Anterior cingulate cortex (tissue), 58 donors: Measurements from ENCODE around the gene HOMER2.
"Not testable (repeated sequence)": the region's sequence is repeated elsewhere in the genome, so short reads cannot be mapped to it uniquely, and the experiment has no call there.

Experiments used
- DNase-seq, 58 donors: peaks; one replicate each; lab custom pipeline; 2025; lab: John Stamatoyannopoulos, UW

The HOMER2 gene

DNA sequence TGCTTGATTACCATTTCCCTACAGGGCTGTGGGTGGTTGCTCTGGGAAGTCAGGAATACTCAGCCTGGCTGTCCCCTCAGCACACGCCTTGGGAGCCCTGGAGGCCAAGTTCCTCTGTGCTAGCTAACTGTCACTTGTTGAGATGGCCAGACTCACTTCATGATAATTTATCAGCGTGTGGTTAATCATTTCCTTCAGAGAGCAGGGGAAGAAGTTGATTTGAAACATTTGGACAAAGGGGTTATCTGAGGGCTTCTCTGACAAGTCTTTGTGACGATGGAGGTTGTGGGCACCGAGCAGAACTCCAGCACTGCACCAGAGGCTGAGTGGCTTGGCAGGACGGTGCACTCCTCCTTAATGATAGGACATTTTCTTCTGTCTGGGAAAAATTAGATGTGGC is 81.2 kb downstream of the HOMER2 start:
- no peak for DNase-seq

DNA sequence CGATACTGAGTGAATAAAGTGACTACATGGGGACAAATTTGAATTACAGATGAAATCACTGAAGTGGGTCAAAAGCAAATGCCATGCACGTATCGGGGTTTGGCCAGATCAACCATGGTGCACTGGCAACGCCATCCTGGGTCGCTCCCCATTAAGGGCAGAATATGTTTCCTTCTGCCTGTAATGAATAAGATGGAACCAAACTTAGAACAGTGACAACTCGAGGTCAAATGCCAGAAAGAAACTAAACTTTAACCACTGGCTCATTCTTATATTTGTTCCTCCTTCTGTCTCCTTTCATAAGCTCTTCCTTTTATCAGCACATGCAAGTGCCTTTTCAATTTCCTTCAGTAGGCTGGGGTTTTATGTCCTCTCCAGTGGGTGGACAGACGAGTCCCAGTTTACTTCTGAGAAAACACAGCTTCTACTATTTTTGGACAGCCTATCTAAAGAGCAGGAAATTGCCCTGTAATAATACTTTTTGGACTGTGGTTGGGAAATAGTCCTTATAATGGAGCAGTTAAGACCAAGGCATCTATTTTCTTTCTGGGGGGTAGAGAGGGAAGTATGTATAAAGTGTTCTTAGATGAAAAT is 81.7 kb downstream of the HOMER2 start:
- no peak for DNase-seq

DNA sequence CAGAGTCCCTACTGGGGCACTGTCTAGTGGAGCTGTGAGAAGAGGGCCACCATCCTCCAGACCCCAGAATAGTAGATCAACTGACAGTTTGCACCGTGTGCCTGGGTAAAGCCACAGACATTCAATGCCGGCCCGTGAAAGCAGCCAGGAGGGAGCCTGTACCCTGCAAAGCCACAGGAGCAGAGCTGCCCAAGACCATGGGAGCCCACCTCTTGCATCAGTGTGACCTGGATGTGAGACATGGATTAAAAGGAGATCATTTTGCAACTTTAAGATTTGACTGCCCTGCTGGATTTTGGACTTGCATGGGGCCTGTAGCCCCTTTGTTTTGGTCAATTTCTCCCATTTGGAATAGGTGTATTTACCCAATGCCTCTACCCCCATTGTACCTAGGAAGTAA is 86.5 kb downstream of the HOMER2 start:
- not testable (repeated sequence) for DNase-seq

DNA sequence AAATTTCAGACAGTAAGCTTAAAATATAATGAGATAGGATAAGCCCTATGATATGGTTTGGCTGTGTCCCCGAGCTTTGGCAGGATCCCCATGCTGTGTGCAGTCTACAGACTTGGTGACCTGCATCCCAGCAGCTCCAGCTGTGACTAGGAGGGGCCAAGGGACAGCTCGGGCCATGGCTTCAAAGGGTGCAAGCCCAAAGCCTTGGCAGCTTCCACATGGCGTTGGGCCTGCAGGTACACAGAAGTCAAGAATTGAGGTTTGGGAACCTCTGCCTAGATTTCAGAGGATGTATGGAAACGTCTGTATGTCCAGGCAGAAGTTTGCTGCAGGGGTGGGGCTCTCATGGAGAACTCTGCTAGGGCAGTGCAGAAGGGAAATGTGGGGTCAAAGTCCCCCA is 86.9 kb downstream of the HOMER2 start:
- DNase-seq, result not testable (repeated sequence)

DNA sequence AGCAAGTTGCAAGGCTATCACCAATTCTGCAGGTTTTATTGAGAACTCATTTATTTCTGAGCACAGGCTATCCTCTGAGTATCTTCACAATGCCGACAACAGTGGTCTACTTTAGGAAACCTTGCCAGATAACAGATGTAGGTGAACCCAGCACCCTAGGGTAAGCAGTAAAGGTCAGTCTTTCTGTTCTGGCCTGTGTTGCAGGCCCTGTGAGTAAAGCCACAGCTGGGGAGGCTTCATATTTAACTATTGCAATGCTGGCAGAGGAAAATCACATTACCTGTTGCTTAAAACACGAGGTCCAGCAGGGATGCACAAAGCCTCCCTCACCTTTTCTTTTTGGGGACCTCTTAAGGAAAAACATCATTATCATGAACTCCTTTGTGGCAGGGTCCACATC is 87.6 kb downstream of the HOMER2 start:
- DNase-seq, result no peak

DNA sequence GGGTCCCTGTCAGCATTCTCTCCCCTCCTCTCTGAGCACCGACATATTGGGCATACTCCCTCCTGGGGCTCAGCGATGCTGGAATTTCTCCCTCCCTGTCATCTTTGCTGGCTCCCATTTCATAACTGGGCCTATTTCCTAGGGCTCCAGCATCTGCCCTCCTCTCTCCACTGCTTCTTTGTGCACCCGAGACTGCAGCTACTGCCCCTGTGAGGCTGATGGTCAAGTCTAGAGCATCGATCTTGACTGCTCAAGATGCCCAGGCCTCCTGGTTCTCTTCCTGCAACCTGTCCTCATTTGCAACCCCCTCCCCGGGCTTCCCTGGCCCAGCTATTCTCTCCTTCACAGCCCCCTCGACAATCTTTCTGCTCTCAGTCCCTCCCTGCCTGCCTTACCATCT is 89.6 kb downstream of the HOMER2 start:
- no peak for DNase-seq

DNA sequence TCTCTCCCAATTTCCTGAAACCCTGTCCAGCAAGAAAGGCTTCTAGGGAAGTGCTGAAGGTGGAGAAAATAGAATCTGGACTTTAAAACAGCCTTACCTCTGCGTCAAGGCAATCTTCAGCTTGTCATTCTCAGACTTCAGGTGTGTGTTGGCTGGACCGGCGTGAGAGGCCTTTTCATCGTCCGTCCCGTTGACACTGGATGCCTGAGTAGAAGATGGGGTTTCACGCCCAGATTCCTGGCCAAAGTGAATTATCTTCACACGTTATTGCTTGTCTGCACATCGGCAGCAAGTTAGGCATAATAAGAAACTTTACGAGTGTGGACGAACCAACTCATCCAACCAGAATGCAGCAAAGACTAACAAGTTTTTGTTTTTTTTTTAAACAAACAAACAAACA is 93.6 kb downstream of the HOMER2 start:
- no peak for DNase-seq

DNA sequence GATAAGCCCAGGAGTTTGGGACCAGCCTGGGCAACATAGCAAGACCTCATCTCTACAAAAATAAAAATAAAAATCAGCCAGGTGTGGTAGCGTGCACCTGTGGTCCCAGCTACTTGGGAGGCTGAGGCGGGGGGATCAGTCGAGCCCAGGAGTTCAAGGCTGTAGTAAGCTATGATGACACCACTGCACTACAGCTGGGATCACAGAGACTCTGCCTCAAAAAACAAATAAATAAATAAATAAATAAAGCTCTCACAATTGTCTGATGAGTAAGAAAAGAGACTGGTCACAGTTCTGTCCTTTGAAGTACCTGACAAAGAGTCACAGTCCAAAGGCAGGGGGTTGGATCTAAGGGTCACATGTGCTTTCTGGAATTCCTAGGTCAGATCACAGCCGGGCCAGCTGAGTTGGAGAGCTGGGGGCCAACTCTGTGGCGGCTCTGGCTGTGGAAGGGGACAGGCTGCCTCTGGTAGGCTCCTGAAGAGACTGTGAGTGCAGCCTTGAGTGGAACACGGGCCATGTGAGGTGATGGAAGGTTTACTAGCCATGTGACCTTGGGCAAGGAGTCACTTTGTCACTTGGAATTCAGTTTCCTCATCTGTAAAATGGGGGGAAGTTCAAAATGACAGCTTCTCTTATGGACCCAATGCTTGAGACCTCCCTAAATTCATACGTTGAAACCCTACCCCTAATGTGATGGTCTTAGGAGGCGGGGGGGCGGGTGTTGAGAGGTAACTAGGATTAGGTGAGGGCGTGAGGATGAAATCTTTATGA is 95.9 kb downstream of the HOMER2 start:
- DNase-seq, result no peak

DNA sequence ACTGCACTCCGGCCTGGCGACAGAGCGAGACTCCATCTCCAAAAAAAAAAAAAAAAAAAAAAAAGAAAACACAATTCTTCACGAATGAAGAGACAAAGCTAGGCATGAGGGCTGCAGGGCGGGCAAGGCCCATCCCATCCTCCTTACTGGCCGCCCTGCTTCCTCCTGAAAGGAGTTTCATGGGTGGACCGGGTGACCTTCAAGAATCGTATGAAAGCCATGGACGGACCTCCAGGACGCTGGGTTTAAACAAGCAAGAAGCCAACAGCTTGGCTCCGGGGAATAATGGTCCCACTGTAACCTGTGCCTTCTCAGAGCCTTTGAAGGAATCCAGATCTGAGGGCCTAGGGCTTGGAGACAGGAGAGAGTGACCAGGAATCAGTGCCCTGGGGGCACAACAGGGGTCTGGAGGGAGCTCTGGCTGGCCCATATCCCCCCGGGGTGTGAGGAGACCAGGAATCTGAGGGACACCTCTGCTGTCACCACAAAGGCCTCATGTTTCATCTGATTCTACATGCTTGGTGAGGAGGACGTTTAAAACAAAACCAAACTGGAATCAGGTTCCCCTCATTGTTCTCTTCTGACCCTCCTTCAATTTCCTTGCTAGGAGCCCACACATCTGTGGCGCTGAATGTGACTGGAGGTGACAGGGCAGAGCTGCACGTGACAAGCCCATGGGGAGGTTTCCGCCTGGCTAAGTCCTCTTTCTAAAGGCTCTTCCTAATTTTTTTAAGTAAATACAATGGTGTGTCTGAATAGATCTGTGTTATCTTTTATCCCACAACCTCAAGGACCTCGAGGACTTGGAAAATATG is 97.0 kb downstream of the HOMER2 start:
- no peak for DNase-seq

DNA sequence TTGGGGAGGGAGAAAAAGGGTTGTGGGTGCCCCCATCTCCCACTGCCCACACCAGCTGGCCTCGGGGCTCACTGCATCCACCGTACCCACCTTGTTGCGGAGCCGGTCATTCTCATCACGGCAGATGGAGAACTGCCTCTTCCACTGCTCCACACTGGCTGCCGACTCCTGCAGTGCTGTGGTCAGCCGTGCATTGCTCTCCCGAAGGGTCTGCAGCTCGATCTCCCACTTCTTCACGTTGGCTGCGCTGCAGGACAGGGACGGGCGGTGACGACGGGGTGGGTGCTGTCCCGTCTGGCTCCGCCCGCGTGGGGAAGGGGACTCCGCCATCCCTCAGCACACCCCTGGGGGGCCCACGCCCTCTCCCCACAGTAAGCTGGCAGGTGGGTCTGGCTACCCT is 98.0 kb downstream of the HOMER2 start:
- DNase-seq, result no peak

DNA sequence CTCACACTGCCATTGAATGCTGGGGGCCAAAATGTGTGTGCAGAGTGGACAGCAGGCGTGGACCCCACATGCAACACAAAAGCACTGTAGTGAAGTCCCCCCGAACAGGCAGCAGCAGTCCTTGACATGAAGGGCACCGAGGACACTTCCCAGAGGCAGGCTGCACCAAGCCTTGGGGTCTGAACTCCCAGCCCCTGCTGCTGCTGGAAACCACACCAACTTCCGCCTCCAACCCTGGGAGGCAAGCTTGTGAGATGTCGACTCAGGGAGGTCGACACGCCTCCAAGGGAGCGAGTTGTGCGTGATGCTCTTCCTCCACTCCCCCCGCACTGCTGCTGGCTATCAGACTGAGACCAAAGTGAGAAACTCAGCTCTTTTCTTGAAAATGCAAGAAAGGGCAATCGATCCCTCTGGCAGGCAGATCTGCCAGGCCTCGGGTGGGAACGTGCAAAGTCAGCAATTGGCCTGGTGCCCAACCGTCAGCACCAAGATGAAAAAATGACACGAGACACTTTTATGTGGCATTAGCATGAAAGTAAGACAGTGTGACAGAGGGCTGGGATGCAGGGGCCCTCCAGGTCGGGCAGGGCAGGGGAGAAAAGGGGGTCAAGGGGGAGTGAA is 99.5 kb downstream of the HOMER2 start:
- DNase-seq, result no peak

DNA sequence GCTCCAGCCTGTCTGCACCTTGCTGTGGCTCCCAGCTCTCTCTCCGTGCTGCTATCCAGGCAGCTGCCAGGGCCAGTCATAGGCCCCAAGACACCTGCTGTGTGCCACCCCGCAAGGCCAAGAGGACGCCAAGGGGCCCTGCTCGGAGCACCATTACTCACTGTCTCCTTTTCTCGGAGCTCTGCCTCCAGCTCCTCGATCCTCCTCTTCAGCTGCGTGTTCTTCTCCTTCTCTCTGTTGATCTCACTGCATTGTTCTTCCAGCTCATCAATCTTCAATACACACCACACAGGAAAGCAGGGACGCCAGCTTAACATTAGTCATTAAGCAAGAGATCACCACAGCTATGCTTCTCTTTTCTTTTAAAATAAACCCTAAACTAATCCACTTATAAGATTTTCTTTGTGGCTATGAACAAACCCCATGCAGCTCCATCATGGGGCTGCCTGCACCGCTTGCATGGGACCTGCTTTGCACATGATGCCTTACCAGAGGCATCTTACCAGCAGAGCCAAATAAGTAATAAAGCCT is 100.5 kb downstream of the HOMER2 start:
- no peak for DNase-seq

DNA sequence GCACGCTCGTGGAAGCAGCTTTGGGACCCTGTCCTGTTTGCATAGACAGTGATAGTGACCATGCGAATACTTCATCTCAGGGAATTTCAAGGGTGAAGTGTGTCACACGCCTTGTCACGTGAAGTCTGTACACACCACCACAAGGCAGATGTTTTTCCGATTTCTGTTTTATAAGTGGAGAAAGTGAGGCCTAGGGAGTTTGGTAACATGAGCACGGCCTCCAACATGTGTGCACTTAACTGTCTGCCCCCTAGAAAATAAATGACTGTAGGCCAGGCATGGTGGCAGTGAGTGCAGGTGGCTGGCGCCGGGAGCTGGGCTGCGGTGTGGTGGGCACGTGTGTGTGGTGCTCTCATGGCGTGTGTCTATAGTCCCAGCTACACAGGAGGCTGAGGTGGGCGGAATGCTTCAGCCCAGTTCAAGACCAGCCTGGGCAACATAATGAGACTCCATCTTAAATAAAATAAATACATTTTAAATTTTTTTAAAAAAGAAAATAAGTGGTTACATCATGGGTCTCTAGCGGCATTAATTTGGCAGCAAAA is 101.1 kb downstream of the HOMER2 start:
- DNase-seq, result no peak

DNA sequence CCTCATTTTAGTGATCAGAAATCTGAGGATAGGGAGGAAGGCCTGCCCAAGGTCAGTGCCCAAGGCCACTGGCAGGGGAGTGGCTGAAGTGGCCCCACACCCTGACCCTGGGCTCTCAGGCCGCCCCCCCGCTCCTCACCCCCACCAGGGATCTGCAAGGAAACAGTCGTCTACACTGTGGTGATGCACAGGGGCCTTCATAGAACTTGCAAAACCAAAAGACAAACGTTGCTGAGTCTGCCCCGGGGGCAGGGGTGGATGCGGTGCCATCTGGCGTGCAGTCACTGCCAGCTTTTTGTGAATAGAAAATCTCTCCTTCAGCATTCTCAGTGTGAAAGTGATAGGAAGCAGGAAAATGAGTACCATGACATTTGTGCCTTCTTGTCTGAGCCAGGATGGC is 101.8 kb downstream of the HOMER2 start:
- peak in 2 of 58 donors; percentile 11 to 18 for DNase-seq

DNA sequence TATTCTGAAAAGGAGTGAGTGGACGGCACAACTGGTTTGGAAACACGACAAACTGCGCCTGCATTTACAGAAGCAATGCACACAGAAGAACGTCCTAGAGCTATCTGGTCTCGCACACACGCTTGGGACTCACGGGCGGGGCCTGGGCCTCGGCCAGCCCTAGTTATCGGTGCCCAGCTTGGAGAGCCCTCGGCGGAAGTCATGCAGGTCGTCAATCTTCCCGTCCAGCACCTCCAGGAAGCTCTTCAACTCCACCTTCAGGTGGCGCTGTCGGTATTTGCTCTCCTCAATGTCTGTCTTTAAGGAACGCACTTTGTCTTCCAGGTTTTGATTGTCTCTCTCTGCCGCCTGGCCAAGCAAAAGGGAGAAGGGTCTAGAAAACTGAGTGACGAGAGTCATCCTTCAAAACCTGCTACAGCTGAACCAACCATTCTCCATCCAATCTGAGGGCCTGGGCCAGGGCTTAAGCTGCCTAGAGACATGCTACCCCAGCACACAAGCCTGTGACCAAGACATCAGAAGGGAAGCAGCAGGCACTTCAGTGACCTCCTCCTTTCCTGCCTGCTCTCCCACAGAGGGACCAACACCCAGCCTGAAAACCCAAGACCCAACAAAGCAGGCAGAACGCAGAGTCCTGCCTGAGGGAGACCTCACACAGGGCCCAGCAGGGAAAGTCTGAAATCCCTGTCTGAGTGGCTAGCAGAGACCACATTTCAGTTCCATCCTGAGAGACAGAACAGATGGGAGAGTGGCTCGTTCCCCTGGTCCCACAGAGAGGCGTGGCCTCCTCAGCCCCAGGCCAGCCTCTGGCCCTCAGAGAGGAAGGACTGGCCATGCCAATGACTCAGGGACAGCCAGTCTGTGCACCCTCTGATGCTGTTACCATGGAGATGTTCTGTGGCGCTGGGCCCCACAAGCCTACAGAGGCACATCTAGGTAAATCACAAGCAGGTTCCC is 102.7 kb downstream of the HOMER2 start:
- peak in 32 of 58 donors; percentile 6 to 75 (median 24) for DNase-seq

DNA sequence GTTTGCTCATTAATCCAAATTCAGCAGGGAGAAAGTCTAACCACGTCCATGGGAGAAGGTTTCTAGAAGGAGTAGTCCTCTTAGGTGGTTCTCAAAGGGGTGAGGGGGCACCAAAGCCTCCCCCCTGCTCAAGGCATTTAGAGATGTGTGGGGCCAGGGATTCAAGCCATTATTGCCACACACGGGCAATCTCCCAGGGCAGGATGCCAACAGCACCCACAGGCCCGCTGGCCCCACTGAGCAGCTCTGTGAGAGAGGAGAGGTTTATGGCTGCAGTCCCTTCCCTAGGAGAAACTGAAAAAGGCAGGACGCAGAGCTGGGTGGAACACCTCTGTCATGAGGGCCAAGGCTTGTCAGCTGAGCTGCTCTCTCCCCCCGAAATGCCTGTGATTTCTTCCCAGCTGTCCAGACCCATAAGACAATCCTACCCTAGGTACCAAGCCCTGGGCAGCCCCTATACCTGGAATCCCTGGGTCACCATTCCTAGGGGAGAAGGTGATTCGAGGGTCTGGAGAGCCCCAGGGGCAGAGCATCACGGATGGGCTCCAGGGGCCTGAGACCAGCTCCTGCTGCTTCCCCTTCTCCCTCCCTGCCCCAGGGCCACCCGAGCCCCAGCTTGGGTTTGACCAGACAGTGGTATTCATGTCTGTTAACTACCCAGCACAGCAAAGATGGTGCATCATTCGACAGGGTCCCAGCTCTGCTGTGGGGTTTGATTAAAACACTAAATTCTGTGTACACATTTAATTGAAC is 104.1 kb downstream of the HOMER2 start:
- no peak for DNase-seq

DNA sequence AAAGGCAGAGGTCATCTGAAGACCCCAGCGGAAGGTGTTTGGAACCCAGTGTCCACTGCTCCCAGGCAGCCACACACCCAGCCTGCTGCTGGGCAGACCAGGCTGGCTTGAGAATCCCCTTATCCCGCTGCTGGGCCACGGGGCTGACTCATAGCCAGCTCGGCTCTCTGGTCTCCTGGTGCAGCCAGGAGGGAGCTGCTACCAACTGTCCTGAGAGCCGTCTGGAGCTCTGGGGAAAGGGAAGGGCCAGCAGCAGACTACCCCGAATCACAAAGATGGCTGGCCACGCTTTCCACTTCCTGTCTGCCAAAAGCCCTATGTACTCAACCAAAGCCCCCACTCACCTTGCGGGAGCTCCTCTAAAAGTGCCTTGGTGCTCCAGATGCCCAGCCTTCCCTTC is 104.8 kb downstream of the HOMER2 start:
- DNase-seq, result no peak

DNA sequence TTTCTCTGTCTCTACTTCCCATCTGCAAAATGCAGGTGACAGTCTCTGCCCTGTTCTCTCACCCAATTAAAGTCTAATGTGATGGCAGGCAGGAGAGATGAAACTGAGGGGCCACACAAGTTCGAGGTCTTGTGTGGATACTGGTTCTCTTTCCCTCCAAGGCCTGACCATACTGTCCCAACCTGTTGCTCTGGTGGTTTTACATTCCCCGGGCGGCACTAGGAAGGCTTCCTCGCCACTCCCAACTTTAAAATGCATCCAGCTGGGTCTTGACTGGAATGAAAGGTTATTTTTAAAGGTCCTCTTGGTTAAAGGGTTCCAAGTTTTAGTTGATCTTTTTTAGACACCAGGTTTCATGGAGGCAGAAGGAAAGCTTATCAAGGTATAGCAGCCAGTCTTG is 105.9 kb downstream of the HOMER2 start:
- DNase-seq, result no peak

DNA sequence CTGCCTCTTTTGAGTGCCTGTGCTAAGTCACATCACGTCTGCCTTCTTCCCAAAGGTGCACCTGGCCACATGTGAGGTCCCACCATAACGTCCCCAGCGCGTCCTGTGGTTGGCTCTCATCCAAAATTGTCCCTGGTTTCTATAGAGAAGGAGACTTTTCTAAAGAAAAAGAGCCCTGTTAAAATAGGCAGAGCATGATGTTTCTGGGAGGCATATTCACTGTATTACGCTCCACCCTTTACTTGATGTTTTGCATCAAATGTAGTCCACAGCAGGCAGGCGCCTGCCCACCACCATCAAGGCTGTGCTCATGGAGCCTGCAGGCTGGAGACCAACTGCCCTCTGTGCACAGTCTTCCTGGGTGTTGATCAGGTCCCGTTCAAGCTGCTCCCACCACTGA is 106.8 kb downstream of the HOMER2 start:
- DNase-seq, result no peak
